AG08396 (cell line): ENCODE data around the gene IKBKE.

ENCODE experiments used
- DNase-seq: peaks from one replicate; pipeline ENCODE4 v3.0.0; 2012; ENCODE audit warnings: low spot score, mixed read lengths

IKBKE gene

GRCh38 chr1:206469933-206470691, at the start of gene IKBKE:
Gene IKBKE, plus strand, starts transcription at chr1:206470476. Its CDS starts 2,752 bp downstream, at chr1:206473228.
- peak; percentile 84 for DNase-seq

GRCh38 chr1:206421616-206422340, 48.5 kb upstream of the IKBKE start:
- no peak for DNase-seq

DNA sequence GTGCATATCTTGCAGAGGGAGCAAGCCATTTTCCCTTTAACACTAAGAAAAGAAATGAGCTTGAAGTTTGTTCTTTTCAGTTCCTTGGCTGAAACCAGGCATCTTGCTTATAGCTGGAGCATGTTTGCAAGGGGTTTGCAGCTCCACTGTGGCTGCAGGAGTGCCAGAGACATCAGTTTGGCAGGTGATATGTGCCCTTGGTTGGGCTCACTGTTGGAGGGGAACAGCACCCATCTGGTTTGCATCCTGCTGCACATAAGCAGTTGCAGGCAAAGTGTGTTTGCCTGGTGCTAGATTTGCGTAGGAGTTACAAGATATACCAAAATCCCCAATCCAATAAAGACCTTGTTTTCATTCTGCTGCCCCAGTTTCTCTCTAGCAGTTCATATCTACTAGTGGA, 47.8 kb upstream of the IKBKE start:
- DNase-seq: no peak

- no peak for DNase-seq
These were observed 43.0 kb upstream of the IKBKE start for GRCh38 chr1:206427291-206427690.

- no peak for DNase-seq
These were observed 40.9 kb upstream of the IKBKE start for GRCh38 chr1:206429421-206429820.

DNA sequence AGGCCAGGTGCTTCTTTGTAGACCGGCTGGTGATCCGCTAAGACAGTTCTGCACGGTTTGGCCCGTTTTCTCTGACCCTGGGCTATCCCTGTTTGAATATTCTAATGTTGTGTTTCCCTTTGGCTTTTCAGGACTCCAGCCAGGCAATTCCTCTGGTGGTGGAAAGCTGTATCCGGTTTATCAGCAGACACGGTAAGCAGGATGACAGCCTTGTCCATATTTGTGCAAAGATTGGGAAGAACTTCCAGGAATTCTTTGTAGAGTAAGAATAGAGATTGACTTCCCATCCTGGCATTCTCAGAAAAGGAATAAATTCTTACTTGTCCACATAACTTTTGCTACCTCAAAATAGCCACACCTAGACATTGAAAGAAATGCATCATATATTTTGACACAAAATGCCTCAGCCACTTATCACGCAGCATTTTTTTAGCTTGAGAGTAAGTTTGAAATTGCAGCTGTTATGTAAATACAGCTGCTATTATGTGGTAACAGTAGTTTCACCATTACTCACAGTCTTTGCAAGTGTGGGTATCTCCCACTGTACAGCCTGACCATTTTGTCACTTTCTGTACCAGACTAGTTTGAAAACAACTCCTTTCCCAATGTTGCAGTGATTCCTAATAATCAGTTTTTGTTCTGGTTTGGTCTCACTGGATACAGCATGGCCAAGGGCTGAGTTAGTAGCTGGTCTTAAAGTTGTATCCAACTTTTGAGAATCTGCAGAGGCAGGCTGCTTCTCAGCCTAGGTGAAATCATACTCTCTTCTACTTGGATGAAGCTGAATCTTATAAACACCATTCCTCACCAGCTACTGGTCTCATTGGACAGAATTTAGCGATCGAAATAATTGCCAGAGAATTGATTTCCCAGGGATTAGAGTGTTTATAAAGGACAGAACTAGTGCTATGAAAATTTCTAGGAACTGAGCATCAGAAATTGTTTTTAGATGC, 40.0 kb upstream of the IKBKE start:
- DNase-seq: peak; percentile 61

- DNase-seq: no peak
These were observed 34.8 kb upstream of the IKBKE start for GRCh38 chr1:206435445-206435844.

DNA sequence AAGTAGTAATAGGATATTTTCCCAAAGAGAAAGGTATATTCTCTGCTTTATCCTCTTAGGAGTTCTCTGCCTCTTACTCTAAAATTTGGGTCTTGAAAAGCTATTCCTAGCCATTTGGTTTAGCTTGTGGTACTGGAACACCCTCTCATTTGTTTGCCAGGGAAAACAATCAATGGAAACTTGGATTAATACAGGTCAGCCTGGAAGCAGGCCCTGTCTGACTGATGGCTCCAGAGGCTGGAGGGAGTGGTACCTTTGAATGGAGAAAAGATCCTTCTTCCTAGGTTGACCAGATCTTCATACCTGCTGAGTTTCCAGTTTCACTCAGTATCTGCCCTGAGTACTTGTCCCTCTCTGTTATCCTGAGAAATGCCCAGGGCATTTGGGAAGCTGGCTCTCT, 31.7 kb upstream of the IKBKE start:
- DNase-seq: no peak

GRCh38 chr1:206439205-206439604, 31.1 kb upstream of the IKBKE start:
- DNase-seq: no peak

DNA sequence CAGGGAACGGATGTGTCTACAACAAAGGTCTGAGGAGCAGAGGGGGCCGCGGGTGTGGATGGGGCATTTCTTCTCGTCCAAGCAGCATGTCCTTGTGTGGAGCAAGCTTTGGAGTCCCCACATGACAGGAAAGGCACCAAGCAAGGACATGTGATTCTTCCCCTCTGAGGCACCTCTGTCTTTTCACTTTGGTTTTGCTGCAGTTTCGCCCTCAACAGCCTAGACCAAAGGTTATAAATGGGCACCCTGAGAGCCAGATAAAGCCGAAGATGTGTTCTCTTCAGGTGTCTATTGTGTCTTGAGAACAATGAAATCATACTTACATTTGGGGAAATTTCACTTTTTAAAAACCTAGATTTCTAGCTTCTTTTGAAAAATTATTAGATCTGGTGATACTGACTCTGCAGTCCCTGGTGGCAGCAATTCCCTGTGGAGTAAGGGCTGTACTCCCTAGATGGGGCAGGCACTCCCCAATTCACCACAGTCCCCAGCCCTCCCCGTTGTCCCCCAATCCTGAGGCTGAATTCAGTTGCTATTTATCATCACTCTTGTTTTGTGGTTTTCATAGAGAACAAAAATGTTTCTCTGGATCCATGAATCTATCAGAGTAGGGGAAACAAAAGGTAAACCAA, 28.8 kb upstream of the IKBKE start:
- DNase-seq: no peak

DNA sequence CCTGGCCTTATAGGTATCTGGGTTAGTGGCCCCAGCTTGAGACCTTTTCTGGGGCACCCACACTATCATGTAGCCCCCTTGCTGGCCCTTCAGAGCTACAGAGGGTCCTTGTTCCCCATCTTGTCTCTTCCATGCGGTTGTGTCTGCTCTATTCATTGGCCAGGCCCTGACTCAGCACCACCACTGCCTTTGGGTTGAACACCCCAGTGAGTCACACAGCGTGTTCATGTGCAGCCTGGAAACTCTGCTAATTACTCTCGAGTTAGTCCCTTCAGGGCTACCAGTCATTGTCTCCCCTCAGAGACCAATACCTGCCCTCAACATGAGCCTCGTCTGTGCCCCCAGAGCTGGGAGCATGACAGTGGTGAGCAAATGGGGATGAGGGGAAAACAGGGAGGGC, 28.2 kb upstream of the IKBKE start:
- DNase-seq: peak; percentile 51

GRCh38 chr1:206445116-206445515, 25.2 kb upstream of the IKBKE start:
- DNase-seq: peak; percentile 56

GRCh38 chr1:206445911-206446356, 24.3 kb upstream of the IKBKE start:
- DNase-seq: no peak

GRCh38 chr1:206446688-206447421, 23.4 kb upstream of the IKBKE start:
- DNase-seq: no peak

GRCh38 chr1:206447422-206447765, 22.9 kb upstream of the IKBKE start:
- DNase-seq: no peak

DNA sequence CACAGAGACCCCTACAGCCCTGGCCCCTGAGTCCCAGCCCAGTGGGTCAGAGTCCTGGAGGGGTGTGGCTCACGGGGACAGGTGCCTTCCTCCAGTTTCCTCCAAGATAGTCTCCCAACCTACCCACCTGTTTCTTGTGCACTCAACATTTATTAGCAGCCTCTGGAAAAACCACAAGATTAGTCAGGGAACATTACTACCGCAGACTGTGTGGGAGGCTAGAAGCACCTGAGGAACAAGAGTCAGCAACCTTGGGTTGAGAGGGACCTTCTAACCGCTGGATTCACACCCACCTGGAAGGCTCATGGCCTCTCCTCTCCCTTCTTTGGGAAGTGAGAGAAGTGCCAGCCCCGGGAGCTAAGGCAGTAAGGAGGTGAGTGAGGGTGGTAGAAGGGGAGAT, 22.5 kb upstream of the IKBKE start:
- no peak for DNase-seq

GRCh38 chr1:206448471-206448870, 21.8 kb upstream of the IKBKE start:
- no peak for DNase-seq

DNA sequence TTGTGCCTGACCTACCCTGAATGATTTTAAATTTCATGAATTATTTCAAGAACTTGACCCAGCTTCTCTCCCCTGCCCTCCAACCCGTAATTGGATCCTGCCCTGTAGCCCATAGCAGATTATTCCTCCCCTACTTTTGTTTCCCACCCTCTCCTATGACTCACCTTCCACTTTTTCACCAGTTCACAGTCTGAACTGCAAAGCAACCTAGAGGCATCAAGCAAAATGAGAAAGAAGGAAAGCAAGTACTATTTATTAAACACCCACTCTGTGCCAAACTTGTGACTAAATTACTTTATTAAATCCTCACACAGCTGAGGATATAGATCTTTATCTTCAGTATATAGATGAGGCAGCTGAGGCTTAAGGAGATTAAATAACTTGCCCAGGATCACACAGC, 20.7 kb upstream of the IKBKE start:
- no peak for DNase-seq

DNA sequence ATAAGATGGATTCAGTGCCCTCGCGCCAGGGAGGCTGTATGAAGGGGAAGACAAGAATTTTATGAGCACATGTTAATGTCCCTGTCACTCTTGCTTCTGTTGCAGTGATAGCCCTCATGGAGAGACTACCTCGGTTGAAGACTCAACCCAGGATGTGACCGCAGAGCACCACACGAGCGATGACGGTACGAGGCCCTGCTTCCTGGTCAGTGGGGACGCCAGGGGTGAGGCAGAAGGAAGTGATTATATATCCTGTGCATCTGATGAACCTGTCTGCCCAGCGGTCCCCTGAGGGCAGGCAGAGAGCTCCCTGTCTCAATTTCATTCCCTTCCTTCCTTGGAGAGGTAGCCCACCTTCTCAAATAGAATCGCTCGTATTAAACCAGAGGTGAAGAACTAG, 20.0 kb upstream of the IKBKE start:
- no peak for DNase-seq

- no peak for DNase-seq
These were observed 19.1 kb upstream of the IKBKE start for GRCh38 chr1:206451134-206451686.

- DNase-seq: no peak
These were observed 17.2 kb upstream of the IKBKE start for GRCh38 chr1:206453111-206453510.
